Left colon (tissue), 2 donors: ENCODE data around the gene SMCP. TPM values are rescaled to one million over a fixed set of nuclear protein-coding genes. Genes with fewer than 3 reads are reported as not detected.

ENCODE experiments used
- ATAC-seq: fragments of 200-7000 bp; cut with Tn5 transposase; one replicate; pipeline ENCODE4 v1.9.1; 2020; ENCODE audit warnings: mild to moderate bottlenecking, moderate library complexity
- DNase-seq, 2 donors: peaks; one replicate each; pipeline ENCODE4 v3.0.0-alpha.2; 2020
- intact Hi-C, 2 donors: fragments of 100-400 bp; cut with DNase I in 1 of 2; cut with micrococcal nuclease in 1 of 2; formaldehyde crosslinking; loops; one replicate each; pipeline versions ENCODE4 v1.11.2 to v1.14.0; 2022; cut with DNase I, micrococcal nuclease
- total RNA-seq, 2 donors: library from RNA; stranded (reverse); fragmentation: NEBNext Ultra II Directional; extraction: Animal tissue kit (Norgen Biotek cat#: 25700); gene quantifications; one replicate each; pipeline ENCODE4 v1.2.1, GENCODE V29; 2021
- donor health status: DM: no; HTN: no; CAD: no.
- donor health status: DM: yes; HTN: yes; CAD: no.

Gene SMCP
- total RNA-seq, 2 donors from 2014 or later: not detected

DNA sequence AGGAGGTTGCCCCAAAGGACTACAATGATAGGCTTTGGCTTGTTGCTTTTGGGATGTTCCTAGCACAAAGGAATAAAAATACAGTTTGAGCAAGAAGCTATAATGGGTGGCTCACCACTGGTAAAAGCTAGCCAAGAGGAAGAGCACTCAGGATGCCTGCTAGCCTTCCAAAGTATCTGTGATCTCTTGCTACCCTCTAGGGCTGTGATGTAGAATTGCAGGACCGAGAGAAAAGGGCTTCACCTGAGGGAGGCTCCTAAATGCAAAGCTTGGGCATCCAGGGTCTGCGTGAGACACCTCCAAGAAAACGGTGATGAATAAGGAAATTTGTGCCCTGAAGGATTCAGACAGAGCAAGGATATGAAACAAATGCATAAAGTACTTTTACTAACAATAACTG is 48.0 kb downstream of the SMCP start:
- intact Hi-C loops: no loop called here
- no peak for DNase-seq
- no peak for ATAC-seq

DNA sequence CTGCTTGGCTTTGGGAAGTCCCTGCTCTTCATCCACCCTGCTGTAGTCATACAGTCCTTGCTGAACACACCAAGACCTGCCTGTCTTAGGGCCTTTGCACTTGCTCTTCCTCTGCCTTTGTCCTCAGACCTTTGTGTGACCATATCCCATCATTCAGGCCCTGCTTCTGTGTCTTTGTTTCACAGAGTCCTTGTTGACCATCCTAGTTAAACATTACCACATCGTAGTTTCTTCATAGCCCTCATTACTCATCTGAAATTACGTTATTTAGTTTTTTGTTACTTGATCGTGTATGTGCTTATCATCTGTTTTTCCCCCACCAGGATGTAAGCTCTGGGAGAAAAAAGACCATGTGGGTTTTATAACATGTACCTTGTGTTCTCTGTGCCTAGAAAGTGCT is 50.5 kb downstream of the SMCP start:
- DNase-seq (no peak), ATAC-seq (no peak)
- intact Hi-C loops: no loop called here

DNA sequence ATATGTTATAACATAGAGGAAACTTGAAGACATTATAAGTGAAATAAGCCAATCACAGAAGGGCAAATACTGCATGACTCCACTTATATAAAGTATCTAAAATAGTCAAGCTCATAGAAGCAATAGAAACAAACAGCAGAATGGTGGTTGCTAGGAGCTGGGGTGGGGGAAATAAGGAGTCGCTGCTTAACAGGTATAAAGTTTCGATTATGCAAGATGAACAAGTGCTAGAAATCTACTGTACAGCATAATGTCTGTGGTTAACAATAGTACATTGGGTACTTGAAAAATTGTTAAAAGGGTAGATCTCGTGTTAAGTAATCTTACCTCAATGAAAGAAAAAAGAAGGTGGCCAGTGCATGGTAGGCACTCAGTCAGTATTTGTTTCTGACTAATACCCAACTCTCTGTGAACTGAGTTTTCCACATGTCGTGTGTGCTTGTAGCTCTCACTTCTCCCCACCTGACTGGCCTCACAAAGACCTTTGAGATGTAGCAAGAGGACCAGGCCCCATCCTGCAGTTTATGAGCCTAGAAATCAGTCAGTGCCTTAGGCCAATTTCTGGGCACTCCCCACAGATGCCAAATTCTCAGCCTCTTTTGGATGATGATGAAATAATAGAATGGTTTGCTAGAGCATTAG is 54.2 kb downstream of the SMCP start:
- intact Hi-C loops: no loop called here
- DNase-seq (no peak), ATAC-seq (no peak)

DNA sequence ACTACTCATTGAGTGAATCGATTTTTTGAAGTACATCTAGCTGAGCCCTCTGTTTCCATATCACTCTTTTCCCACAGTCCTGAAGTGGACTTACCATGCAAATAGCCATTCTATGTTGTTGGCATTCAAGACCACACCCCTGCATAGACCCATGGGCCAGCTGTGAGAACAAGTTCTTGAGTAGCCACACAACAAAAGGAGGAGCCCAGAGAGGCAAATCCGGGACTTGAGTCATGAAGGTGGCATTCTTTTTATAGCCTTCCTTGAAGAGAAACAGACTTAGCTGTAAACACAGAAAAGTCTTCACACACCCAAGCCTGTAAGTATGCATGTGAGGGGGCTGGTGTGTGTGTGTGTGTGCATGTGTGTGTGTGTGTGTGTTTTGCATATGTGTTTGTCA is 55.1 kb downstream of the SMCP start:
- ATAC-seq (no peak), DNase-seq (no peak)
- intact Hi-C loops: no loop called here

Other genes starting within 250 kb of the SMCP start
- not detected for gene LCE2D, start 214.9 kb upstream of the SMCP start, total RNA-seq
- not detected for gene LCE2C, start 203.0 kb upstream of the SMCP start, total RNA-seq
- gene LCE2B, start 192.2 kb upstream of the SMCP start, total RNA-seq: not detected
- not detected for gene LCE2A, start 180.0 kb upstream of the SMCP start, total RNA-seq
- not detected for gene LCE4A, start 170.2 kb upstream of the SMCP start, total RNA-seq
- not detected for gene KPRP, start 120.3 kb upstream of the SMCP start, total RNA-seq
- gene LCE1F, start 103.2 kb upstream of the SMCP start, total RNA-seq: not detected
- not detected for gene LCE1E, start 92.1 kb upstream of the SMCP start, total RNA-seq
- gene LCE1D, start 81.6 kb upstream of the SMCP start, total RNA-seq: not detected
- gene LCE1C, start 71.7 kb upstream of the SMCP start, total RNA-seq: not detected
- not detected for gene LCE1B, start 66.4 kb upstream of the SMCP start, total RNA-seq
- gene LCE1A, start 50.8 kb upstream of the SMCP start, total RNA-seq: not detected
- gene LCE6A, start 35.5 kb upstream of the SMCP start, total RNA-seq: not detected
- not detected for gene LCE7A, start 18.3 kb upstream of the SMCP start, total RNA-seq
- gene IVL, start 30.2 kb downstream of the SMCP start, total RNA-seq: not detected
- gene SPRR5, start 68.9 kb downstream of the SMCP start, total RNA-seq: not detected
- gene SPRR4, start 92.3 kb downstream of the SMCP start, total RNA-seq: not detected
- not detected for gene SPRR1A, start 105.8 kb downstream of the SMCP start, total RNA-seq
- gene SPRR3, start 123.4 kb downstream of the SMCP start, total RNA-seq: not detected
- not detected for gene SPRR1B, start 152.9 kb downstream of the SMCP start, total RNA-seq
- gene SPRR2D, start 162.8 kb downstream of the SMCP start, total RNA-seq: not detected
- not detected for gene SPRR2A, start 179.2 kb downstream of the SMCP start, total RNA-seq
- not detected for gene SPRR2B, start 193.3 kb downstream of the SMCP start, total RNA-seq
- gene SPRR2E, start 216.2 kb downstream of the SMCP start, total RNA-seq: not detected
- not detected for gene SPRR2F, start 235.2 kb downstream of the SMCP start, total RNA-seq